GM10248 (cell line): ENCODE results near the gene FAM222A.

Experiments used
- CTCF ChIA-PET: fragments of 300-600 bp; sonication (Branson Sonifier 250); formaldehyde crosslinking; extraction: SDS; loops from one replicate; lab custom pipeline; 2021; ENCODE audit warnings: antibody characterized with exemption; lab: Yijun Ruan, JAX
- POLR2A ChIA-PET: fragments of 350-650 bp; sonication (Branson Sonifier 250); formaldehyde crosslinking; extraction: SDS; loops from one replicate; lab custom pipeline; 2020; ENCODE audit warnings: antibody characterized with exemption; lab: Yijun Ruan, JAX
- DNase-seq: peaks from one replicate; pipeline ENCODE4 v3.0.0; 2012; ENCODE audit errors: extremely low spot score
- CTCF ChIP-seq: IDR thresholded peaks from 2 replicates; pipeline ENCODE4 v1.5.1; 2012; ENCODE audit warnings: mild to moderate bottlenecking, low read depth; ENCODE audit errors: extremely low read depth, missing control alignments, control extremely low read depth

The FAM222A gene

GRCh38 chr12:109703684-109704083 lies 9.9 kb upstream of the FAM222A start:
- ChIA-PET POLR2A (no interaction called here), CTCF (no interaction called here)
- DNase-seq: no peak
- no peak for TF ChIP-seq CTCF

DNA sequence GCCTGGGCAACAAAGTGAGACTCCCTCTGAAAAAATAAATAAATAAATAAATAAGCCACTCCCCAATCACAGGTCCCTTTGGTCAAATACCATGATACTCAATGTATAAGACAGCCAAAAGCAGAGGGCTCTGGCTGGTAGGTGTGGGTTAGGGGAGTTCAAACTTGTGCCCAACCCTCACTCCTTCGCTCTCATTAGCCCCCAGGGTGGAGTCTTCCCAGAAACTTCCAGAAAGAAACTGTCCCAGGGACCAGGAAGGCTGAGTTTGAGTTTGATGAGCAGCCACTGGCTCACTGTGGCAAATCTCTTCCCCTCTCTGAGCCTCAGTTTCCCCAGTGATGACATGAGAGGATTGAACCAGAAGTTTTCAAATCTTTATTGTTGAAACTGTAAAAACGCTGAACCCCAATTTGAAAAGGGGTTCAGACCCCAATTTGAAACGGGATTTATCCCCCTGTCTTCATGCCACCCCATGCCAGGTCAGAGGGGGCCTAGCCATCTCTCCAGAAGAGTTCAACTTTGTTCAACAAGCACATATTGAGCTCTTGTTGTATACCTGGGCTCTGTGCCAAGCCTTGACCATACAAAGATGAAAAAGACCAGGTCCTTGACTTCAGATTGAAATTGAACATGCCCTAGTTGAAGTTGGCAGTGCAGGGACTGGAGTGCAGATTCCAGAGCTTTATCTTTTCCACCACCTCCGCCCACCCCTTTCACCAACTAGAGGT lies 9.1 kb upstream of the FAM222A start:
- ChIA-PET POLR2A (no interaction called here), CTCF (no interaction called here)
- no peak for TF ChIP-seq CTCF
- DNase-seq: no peak

DNA sequence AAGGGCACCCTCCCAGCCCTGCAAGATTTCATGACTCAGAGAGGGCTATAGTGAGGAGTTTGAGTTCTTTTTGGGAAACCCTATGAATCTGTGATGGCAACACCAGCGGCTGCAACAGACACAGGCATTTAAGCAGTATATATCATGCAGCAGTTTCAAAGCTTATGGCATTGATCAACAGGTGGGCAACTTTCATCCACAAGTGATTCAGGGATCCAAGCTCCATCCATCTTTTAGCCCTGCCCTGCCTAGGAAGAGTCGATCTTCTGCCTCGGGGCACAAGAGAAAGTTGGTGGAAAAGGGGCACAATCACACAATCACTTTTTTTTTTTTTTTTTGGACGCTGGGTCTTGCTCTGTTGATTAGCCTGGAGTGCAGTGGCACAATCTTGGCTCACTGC lies 8.3 kb upstream of the FAM222A start:
- CTCF ChIA-PET: no interaction called here
- POLR2A ChIA-PET: no interaction called here
- TF ChIP-seq CTCF: no peak
- no peak for DNase-seq

DNA sequence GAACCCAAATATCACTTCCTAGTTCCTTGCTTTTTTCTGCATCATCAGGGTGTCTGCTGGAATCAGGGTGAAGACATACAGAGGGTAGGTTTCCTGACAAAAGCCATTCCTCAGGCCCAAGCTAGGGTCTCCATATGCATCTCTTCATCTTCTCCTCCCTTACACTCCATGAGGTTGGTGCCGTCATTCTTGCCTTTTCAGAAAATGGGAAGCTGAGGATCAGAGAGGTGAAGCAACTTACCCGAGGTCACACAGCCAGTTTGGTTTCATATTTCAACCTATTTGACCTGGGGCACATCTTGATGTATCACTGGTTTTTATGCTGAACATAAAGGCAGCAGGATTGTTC lies 7.3 kb upstream of the FAM222A start:
- POLR2A ChIA-PET: no interaction called here
- DNase-seq: no peak
- no peak for TF ChIP-seq CTCF
- CTCF ChIA-PET: no interaction called here

GRCh38 chr12:109706747-109707469 lies 6.7 kb upstream of the FAM222A start:
- TF ChIP-seq CTCF: no peak
- DNase-seq: no peak
- POLR2A ChIA-PET: no interaction called here
- CTCF ChIA-PET: interaction anchor here (0.7 kb wide), 1 partner anchor 9 kb away, joined by 3 read pairs; no protein-coding TSS in a partner anchor

DNA sequence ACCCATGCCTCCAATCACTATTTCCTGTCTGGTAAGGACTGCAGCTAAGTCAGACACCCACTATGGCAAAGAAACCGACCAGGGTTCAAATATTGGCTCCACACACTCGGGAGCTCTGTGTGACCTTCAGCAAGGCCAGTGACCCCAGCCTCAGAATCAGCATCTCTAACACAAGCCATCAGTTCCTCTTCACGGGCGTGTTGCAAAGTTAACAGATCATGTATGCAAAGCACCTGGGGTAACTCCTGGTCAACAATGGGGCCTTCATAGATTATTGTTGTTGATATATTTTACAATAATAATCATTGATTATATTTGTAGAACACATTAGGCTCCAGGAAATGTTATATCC lies 6.2 kb upstream of the FAM222A start:
- TF ChIP-seq CTCF: no peak
- CTCF ChIA-PET: interaction anchor here (0.7 kb wide), 1 partner anchor 8 kb away, joined by 3 read pairs; no protein-coding TSS in a partner anchor
- POLR2A ChIA-PET: no interaction called here
- no peak for DNase-seq
